Osteocyte (in vitro differentiated cells): ENCODE results near the gene COPG1. TPM values are rescaled to one million over a fixed set of nuclear protein-coding genes. Genes with fewer than 3 reads are reported as not detected.
"Not testable (repeated sequence)": the region's sequence is repeated elsewhere in the genome, so short reads cannot be mapped to it uniquely, and the experiment has no call there.

ENCODE experiments used
- DNase-seq: peaks from one replicate; pipeline ENCODE4 v3.0.0; 2021; ENCODE audit warnings: mixed read lengths; ENCODE audit not compliant: unreplicated experiment; ENCODE audit errors: extremely low spot score
- H3K27ac Mint-ChIP-seq: one replicate; pipeline ENCODE4 v1.8.0; 2021; ENCODE audit warnings: mild to moderate bottlenecking, mixed read lengths; ENCODE audit not compliant: unreplicated experiment
- H3K27me3 Mint-ChIP-seq: one replicate; pipeline ENCODE4 v1.8.0; 2021; ENCODE audit warnings: mixed read lengths; ENCODE audit not compliant: unreplicated experiment
- H3K36me3 Mint-ChIP-seq: one replicate; pipeline ENCODE4 v1.8.0; 2021; ENCODE audit warnings: mixed read lengths; ENCODE audit not compliant: unreplicated experiment
- H3K4me1 Mint-ChIP-seq: one replicate; pipeline ENCODE4 v1.8.0; 2021; ENCODE audit warnings: mixed read lengths; ENCODE audit not compliant: unreplicated experiment
- H3K4me3 Mint-ChIP-seq: one replicate; pipeline ENCODE4 v1.8.0; 2021; ENCODE audit warnings: mild to moderate bottlenecking, moderate library complexity, mixed read lengths; ENCODE audit not compliant: unreplicated experiment
- H3K9me3 Mint-ChIP-seq: one replicate; pipeline ENCODE4 v1.8.0; 2021; ENCODE audit warnings: mixed read lengths; ENCODE audit not compliant: unreplicated experiment
- CTCF ChIP-seq: fragments of 200-600 bp; sonication (generic); IDR thresholded peaks from 2 replicates; pipeline ENCODE4 v1.5.0; 2021; ENCODE audit warnings: antibody characterized with exemption, mild to moderate bottlenecking, moderate library complexity
- total RNA-seq: library from RNA; stranded (reverse); gene quantifications from 2 replicates; pipeline ENCODE4 v1.2.1, GENCODE V29; 2021

The COPG1 gene
- total RNA-seq, 1 donor from 2014 or later, result 249 TPM

DNA sequence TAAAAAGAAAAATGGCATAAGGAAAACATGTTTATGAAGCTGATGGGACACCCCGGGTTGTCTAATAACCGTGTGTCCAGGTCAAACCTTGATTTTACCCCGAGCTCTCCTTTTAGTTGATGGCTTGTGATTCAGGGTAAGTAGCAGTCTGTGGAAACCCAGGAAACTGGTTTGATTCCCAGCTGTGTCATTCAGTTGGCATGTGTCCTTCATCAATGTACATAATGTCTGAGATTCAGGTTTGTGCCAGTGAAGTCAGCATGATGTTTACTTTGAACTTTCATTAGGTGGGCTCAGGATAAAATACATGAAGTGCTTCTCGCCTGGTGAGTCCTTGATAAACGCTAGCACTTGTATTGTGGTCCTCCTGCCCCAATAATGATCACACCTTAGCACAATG lies 4.3 kb upstream of the COPG1 start:
- Mint-ChIP-seq H3K9me3 (no peaks in the 10 kb centered on the region), H3K36me3 (no peaks in the 10 kb centered on the region), H3K27me3 (no peaks in the 10 kb centered on the region), H3K4me1 (peaks cover 25% of the 10 kb centered on the region), H3K27ac (no peak overlapping the region), H3K4me3 (no peak overlapping the region)
- TF ChIP-seq CTCF, result no peak
- DNase-seq, result no peak

GRCh38 chr3:129245641-129246306 lies 3.6 kb upstream of the COPG1 start:
- H3K4me3 Mint-ChIP-seq, result not testable (repeated sequence)
- peak; percentile 93 for DNase-seq

DNA sequence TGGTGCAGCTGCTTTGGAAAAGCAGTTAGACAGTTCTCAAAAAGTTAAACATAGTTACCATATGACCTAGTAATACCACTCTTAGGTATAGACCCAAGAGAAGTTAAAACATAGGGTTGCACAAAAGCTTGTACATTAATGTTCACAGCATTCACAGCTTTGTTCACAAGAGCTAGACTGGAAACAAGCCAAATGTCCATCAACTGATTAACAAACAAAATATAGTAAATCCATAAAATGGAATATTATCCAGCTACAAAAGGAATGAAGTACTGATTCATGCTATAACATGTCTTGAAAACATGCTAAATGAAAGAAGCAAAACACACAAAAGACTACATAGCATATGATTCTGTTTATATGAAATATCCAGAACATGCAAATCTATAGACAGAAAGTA lies 2.8 kb upstream of the COPG1 start:
- no peak for TF ChIP-seq CTCF
- Mint-ChIP-seq H3K4me3 (no peak overlapping the region), H3K36me3 (peaks cover 3% of the 10 kb centered on the region), H3K4me1 (peaks cover 30% of the 10 kb centered on the region), H3K9me3 (no peaks in the 10 kb centered on the region), H3K27me3 (no peaks in the 10 kb centered on the region), H3K27ac (no peak overlapping the region)
- DNase-seq, result no peak

More at GRCh38 chr3:129245641-129246306, 3.6 kb upstream of the COPG1 start:
- H3K27me3 Mint-ChIP-seq, H3K36me3 Mint-ChIP-seq, H3K27ac Mint-ChIP-seq, H3K9me3 Mint-ChIP-seq: not testable (repeated sequence)
- H3K4me1 Mint-ChIP-seq, result peaks cover 30% of the 10 kb centered on the region
- peak; percentile 96 for TF ChIP-seq CTCF

GRCh38 chr3:129248286-129248979 lies 973 bp upstream of the COPG1 start:
- no peaks in the 10 kb centered on the region for H3K27me3 Mint-ChIP-seq
- peak overlapping the region; percentile 95 for H3K4me3 Mint-ChIP-seq
- no peak for DNase-seq
- H3K9me3 Mint-ChIP-seq, result no peaks in the 10 kb centered on the region
- no peak for TF ChIP-seq CTCF
- peaks cover 15% of the 10 kb centered on the region for H3K36me3 Mint-ChIP-seq
- H3K4me1 Mint-ChIP-seq, result peaks cover 35% of the 10 kb centered on the region
- H3K27ac Mint-ChIP-seq, result peak overlapping the region; percentile 97

- no peaks in the 10 kb centered on the region for H3K27me3 Mint-ChIP-seq
- H3K9me3 Mint-ChIP-seq, result no peaks in the 10 kb centered on the region
- peaks cover 22% of the 10 kb centered on the region for H3K4me1 Mint-ChIP-seq
- DNase-seq, result no peak
- H3K4me3 Mint-ChIP-seq, result no peak overlapping the region
- H3K36me3 Mint-ChIP-seq, result peaks cover 44% of the 10 kb centered on the region
- no peak for TF ChIP-seq CTCF
- H3K27ac Mint-ChIP-seq, result no peak overlapping the region
Observed at GRCh38 chr3:129252748-129253147, 3.3 kb downstream of the COPG1 start.
